A673 (cell line): ENCODE data around the gene ZNF446.

Experiments used
- CTCF ChIP-seq: fragments of 300-800, 200-600 bp; sonication (generic); conservative IDR thresholded peaks from 2 replicates; pipeline ENCODE4 v1.5.1; 2017; ENCODE audit warnings: low read depth, mild to moderate bottlenecking, antibody characterized with exemption, low read length, moderate library complexity, mixed read lengths
- EZH2 ChIP-seq: fragments of 200-600 bp; sonication (generic); IDR thresholded peaks from 2 replicates; pipeline ENCODE4 v1.6.1; 2017; ENCODE audit warnings: borderline replicate concordance, low read depth, mild to moderate bottlenecking, mixed read lengths, antibody characterized with exemption, low read length; ENCODE audit not compliant: poor library complexity, severe bottlenecking

GRCh38 chr19:58434217-58434616, 41.9 kb upstream of the ZNF446 start:
- TF ChIP-seq CTCF: no peak
- TF ChIP-seq EZH2: no peak
